ENCODE data around the gene WIPF3. TPM values are rescaled to one million over a fixed set of nuclear protein-coding genes. Genes with fewer than 3 reads are reported as not detected.

WIPF3 gene
- total RNA-seq, 1 experiment from 2014 or later: 2.0 TPM

DNA sequence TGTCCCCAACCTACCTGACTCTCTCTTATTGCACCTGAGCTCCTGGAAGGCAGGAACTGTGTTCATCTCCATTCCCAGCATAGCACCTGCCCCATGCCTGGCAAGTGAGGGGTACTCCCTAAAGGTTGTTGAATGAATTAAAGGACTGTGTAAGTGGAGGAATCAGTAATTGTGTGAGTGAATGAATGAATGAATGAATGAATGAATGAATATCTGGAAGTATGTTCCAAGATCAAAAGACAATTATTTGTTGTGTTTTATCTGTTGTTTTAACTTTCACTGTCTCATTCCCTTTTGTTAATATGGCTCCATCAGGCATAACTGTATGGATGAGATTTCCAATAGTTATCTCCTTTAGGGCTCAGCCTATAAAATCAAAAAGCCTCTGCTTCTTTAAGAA is 4.0 kb downstream of the WIPF3 start:
- BruUV-seq (replicated peaks): no TSS peak
- H3K4me1 ChIP-seq (ENCODE audit: control insufficient read depth, insufficient read depth, low read length): no peaks in the 10 kb centered on the region
- in situ Hi-C loops (cut with HindIII; ENCODE audit: low pct_unique_long_range_greater_than_20kb, low sequenced_read_pairs): no loop called here
- DNase-seq (ENCODE audit: low read depth, low spot score): no peak
- intact Hi-C loops (cut with micrococcal nuclease; ENCODE audit: unreplicated experiment): no loop called here
- peaks cover 30% of the 10 kb centered on the region for H3K27me3 ChIP-seq (ENCODE audit: control insufficient read depth, insufficient read depth, low read length)
- no peaks in the 10 kb centered on the region for H3K36me3 ChIP-seq (ENCODE audit: control insufficient read depth, insufficient read depth, low read length)
- no peaks in the 10 kb centered on the region for H3K9me3 ChIP-seq (ENCODE audit: control insufficient read depth, insufficient read depth, low read depth, low read length)
- no peak for ATAC-seq
- H3K4me3 ChIP-seq (ENCODE audit: low read depth in 2 of 2, low read length in 2 of 2): no peak overlapping the region
- ChIA-PET POLR2A (no interaction called here), CTCF (no interaction called here)
- no peak overlapping the region for H3K27ac ChIP-seq (ENCODE audit: low read length)
- TF ChIP-seq POLR2AphosphoS5 (IDR thresholded peaks at IDR 0.05; ENCODE audit: low read depth, low read length) (no peak), TCF7L2 (IDR thresholded peaks at IDR 0.05; ENCODE audit: low read depth, low read length) (no peak), SIN3A (IDR thresholded peaks at IDR 0.05; ENCODE audit: borderline replicate concordance, insufficient read depth, low read depth, low read length) (no peak)
- TF ChIP-seq, protein P1, sequence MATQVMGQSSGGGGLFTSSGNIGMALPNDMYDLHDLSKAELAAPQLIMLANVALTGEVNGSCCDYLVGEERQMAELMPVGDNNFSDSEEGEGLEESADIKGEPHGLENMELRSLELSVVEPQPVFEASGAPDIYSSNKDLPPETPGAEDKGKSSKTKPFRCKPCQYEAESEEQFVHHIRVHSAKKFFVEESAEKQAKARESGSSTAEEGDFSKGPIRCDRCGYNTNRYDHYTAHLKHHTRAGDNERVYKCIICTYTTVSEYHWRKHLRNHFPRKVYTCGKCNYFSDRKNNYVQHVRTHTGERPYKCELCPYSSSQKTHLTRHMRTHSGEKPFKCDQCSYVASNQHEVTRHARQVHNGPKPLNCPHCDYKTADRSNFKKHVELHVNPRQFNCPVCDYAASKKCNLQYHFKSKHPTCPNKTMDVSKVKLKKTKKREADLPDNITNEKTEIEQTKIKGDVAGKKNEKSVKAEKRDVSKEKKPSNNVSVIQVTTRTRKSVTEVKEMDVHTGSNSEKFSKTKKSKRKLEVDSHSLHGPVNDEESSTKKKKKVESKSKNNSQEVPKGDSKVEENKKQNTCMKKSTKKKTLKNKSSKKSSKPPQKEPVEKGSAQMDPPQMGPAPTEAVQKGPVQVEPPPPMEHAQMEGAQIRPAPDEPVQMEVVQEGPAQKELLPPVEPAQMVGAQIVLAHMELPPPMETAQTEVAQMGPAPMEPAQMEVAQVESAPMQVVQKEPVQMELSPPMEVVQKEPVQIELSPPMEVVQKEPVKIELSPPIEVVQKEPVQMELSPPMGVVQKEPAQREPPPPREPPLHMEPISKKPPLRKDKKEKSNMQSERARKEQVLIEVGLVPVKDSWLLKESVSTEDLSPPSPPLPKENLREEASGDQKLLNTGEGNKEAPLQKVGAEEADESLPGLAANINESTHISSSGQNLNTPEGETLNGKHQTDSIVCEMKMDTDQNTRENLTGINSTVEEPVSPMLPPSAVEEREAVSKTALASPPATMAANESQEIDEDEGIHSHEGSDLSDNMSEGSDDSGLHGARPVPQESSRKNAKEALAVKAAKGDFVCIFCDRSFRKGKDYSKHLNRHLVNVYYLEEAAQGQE (IDR thresholded peaks at IDR 0.05; ENCODE audit: insufficient read depth in 1 of 2, low read depth in 2 of 2, low read length in 1 of 2): no peak
- TF ChIP-seq, protein P2, sequence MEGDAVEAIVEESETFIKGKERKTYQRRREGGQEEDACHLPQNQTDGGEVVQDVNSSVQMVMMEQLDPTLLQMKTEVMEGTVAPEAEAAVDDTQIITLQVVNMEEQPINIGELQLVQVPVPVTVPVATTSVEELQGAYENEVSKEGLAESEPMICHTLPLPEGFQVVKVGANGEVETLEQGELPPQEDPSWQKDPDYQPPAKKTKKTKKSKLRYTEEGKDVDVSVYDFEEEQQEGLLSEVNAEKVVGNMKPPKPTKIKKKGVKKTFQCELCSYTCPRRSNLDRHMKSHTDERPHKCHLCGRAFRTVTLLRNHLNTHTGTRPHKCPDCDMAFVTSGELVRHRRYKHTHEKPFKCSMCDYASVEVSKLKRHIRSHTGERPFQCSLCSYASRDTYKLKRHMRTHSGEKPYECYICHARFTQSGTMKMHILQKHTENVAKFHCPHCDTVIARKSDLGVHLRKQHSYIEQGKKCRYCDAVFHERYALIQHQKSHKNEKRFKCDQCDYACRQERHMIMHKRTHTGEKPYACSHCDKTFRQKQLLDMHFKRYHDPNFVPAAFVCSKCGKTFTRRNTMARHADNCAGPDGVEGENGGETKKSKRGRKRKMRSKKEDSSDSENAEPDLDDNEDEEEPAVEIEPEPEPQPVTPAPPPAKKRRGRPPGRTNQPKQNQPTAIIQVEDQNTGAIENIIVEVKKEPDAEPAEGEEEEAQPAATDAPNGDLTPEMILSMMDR (IDR thresholded peaks at IDR 0.05): no peak

DNA sequence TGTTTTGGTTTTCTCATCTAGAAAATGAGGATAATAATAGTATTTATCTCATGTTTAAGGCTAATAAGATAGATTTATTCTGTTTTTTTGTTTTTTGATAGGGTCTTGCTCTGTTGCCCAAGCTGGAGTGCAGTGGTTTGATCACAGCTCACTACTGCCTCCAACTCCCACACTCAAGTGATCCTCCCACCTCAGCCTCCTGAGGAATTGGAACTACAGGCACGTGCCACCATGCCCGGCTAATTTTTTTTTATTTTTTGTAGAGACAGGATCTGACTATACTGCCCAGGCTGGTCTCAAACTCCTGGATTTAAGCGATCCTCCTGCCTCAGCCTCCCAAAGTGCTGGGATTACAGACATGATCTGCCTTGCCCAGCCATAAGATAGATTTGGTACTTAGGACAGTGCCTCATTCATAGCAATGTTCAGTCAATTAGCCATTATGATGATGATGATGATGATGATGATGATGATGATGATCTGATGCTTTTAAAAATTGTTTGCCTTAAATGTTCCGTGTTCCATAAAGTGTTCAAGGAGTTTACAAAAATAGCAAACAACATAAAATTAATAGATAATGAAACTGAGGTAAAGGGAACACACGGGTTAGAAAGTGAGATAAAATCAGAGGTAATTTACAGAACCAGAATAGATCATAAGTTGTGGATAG is 4.6 kb downstream of the WIPF3 start:
- POLR2A ChIA-PET: no interaction called here
- Histone ChIP-seq H3K27ac (ENCODE audit: low read length) (no peak overlapping the region), H3K4me1 (ENCODE audit: control insufficient read depth, insufficient read depth, low read length) (no peaks in the 10 kb centered on the region), H3K27me3 (ENCODE audit: control insufficient read depth, insufficient read depth, low read length) (peaks cover 26% of the 10 kb centered on the region), H3K36me3 (ENCODE audit: control insufficient read depth, insufficient read depth, low read length) (no peaks in the 10 kb centered on the region), H3K4me3 (ENCODE audit: low read depth in 2 of 2, low read length in 2 of 2) (no peak overlapping the region), H3K9me3 (ENCODE audit: control insufficient read depth, insufficient read depth, low read depth, low read length) (no peaks in the 10 kb centered on the region)
- DNase-seq (ENCODE audit: low read depth, low spot score) (no peak), ATAC-seq (no peak)
- in situ Hi-C loops (cut with HindIII; ENCODE audit: low pct_unique_long_range_greater_than_20kb, low sequenced_read_pairs): no loop called here
- intact Hi-C loops (cut with micrococcal nuclease; ENCODE audit: unreplicated experiment): no loop called here
- TF ChIP-seq SIN3A (IDR thresholded peaks at IDR 0.05; ENCODE audit: borderline replicate concordance, insufficient read depth, low read depth, low read length): no peak
- TF ChIP-seq TCF7L2 (IDR thresholded peaks at IDR 0.05; ENCODE audit: low read depth, low read length): no peak
- TF ChIP-seq, protein P1 (IDR thresholded peaks at IDR 0.05; ENCODE audit: insufficient read depth in 1 of 2, low read depth in 2 of 2, low read length in 1 of 2): no peak
- TF ChIP-seq, protein P2 (IDR thresholded peaks at IDR 0.05): no peak
- TF ChIP-seq POLR2AphosphoS5 (IDR thresholded peaks at IDR 0.05; ENCODE audit: low read depth, low read length): no peak
- BruUV-seq (replicated peaks): no TSS peak
- CTCF ChIA-PET: no interaction called here
